Mesothelial cell of epicardium (in vitro differentiated cells): ENCODE measurements around the gene UNC93B1. TPM values are rescaled to one million over a fixed set of nuclear protein-coding genes. Genes with fewer than 3 reads are reported as not detected.

ENCODE experiments used
- DNase-seq, 2 experiments: peaks; one replicate each; pipeline ENCODE4 v3.0.0; 2021; ENCODE audit warnings: low spot score in 2 of 2; ENCODE audit not compliant: unreplicated experiment in 2 of 2
- H3K27ac Mint-ChIP-seq: 2 replicates; pipeline ENCODE4 v1.8.0; 2021; ENCODE audit warnings: mixed read lengths
- H3K27me3 Mint-ChIP-seq: 2 replicates; pipeline ENCODE4 v1.8.0; 2021; ENCODE audit warnings: low read depth, mixed read lengths
- H3K36me3 Mint-ChIP-seq: 2 replicates; pipeline ENCODE4 v1.8.0; 2021; ENCODE audit warnings: mixed read lengths
- H3K4me1 Mint-ChIP-seq: 2 replicates; pipeline ENCODE4 v1.8.0; 2021; ENCODE audit warnings: mixed read lengths
- H3K4me3 Mint-ChIP-seq: 2 replicates; pipeline ENCODE4 v1.8.0; 2021; ENCODE audit warnings: mild to moderate bottlenecking, moderate library complexity, mixed read lengths
- H3K9me3 Mint-ChIP-seq: 2 replicates; pipeline ENCODE4 v1.8.0; 2021; ENCODE audit warnings: mixed read lengths
- total RNA-seq: library from RNA; stranded (reverse); gene quantifications from 3 replicates; pipeline ENCODE4 v1.2.1, GENCODE V29; 2021
- TF ChIP-seq, protein P1 (sequence below): fragments of 200-600 bp; sonication (generic); IDR thresholded peaks from one replicate; pipeline ENCODE4 v1.5.0; 2021; ENCODE audit warnings: antibody characterized with exemption; ENCODE audit not compliant: unreplicated experiment

Gene UNC93B1
- total RNA-seq, 1 donor from 2014 or later, result 19.0 TPM

DNA sequence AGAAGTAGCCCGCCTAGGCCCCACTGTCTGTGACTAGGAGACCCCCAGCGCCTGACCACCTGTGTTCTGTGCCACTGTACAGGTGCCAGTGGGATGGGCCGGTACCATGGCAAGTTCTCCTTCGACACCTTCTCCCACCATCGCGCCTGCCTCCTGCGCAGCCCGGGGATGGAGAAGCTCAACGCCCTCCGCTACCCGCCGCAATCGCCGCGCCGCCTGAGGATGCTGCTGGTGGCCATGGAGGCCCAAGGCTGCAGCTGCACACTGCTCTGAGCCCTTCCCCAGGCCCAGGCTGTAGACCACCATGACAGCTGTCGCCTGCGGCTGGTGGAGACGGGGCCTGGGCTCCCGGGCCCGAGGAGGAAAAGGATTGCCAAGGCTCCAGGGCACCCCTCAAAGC lies 23.8 kb upstream of the UNC93B1 start:
- TF ChIP-seq, protein P1, sequence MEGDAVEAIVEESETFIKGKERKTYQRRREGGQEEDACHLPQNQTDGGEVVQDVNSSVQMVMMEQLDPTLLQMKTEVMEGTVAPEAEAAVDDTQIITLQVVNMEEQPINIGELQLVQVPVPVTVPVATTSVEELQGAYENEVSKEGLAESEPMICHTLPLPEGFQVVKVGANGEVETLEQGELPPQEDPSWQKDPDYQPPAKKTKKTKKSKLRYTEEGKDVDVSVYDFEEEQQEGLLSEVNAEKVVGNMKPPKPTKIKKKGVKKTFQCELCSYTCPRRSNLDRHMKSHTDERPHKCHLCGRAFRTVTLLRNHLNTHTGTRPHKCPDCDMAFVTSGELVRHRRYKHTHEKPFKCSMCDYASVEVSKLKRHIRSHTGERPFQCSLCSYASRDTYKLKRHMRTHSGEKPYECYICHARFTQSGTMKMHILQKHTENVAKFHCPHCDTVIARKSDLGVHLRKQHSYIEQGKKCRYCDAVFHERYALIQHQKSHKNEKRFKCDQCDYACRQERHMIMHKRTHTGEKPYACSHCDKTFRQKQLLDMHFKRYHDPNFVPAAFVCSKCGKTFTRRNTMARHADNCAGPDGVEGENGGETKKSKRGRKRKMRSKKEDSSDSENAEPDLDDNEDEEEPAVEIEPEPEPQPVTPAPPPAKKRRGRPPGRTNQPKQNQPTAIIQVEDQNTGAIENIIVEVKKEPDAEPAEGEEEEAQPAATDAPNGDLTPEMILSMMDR, result no peak
- Mint-ChIP-seq H3K27me3 (no peaks in the 10 kb centered on the region), H3K4me1 (peaks cover 26% of the 10 kb centered on the region), H3K36me3 (peaks cover 25% of the 10 kb centered on the region), H3K4me3 (no peak overlapping the region), H3K27ac (no peak overlapping the region), H3K9me3 (peaks cover 18% of the 10 kb centered on the region)
- no peak for DNase-seq

DNA sequence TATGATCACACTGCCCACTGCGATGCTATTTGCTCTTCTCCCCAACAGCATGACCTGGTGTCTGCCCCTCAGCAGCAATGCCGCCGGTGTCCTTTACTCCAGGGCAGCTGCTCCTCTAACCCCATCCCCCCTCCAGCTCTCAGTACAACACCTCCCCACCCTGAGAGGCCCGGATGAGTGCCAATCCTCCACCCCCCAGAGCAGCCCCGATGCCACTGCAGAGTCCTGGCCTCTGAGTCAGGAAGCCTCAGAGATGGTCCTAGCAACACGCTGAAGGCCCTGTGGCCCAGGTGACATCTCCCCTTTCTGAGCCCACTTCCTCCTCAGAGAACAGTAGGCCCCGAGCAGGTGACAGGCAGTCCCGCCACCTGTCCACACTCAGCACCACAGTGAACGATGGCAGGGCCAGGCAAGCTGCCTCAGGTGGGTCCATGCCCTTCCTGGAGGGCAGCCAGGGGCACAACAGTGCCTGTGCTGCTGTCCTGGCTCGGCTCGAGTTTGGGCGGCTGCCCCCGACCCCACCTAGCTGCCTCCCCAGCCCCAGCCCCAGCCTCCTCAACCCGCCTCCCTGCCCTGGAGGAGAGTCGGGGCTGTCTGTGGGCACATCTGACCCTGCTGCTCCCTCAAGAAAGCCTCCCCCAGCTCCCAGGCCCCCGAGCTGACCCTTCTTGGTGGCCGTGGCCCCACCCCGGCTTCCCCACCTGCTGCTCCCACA lies 22.7 kb upstream of the UNC93B1 start:
- no peak overlapping the region for H3K27ac Mint-ChIP-seq
- TF ChIP-seq, protein P1, result no peak
- no peak overlapping the region for H3K4me3 Mint-ChIP-seq
- H3K9me3 Mint-ChIP-seq, result peaks cover 18% of the 10 kb centered on the region
- H3K4me1 Mint-ChIP-seq, result peaks cover 23% of the 10 kb centered on the region
- no peaks in the 10 kb centered on the region for H3K27me3 Mint-ChIP-seq
- no peak for DNase-seq
- H3K36me3 Mint-ChIP-seq, result peaks cover 25% of the 10 kb centered on the region

DNA sequence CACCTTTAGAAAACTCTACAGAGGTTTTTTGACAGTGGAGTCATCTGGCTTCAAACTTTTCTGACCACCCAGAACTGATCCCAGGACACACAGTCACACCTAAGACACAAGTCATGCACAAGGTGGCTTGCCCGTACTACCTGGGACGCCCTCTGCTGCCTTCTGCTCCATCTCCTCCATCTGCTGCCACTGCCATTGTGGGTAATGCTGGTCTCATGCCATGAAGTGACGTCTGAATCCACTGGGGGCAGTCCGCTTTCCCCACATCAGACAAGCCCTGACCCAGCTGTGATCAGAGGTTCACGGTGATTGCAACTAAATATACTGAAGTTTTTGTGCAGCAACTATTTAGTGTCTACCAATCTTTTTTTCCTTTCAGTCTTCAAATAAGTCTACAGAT lies 21.1 kb upstream of the UNC93B1 start:
- H3K36me3 Mint-ChIP-seq, result peaks cover 25% of the 10 kb centered on the region
- H3K4me3 Mint-ChIP-seq, result no peak overlapping the region
- H3K27ac Mint-ChIP-seq, result no peak overlapping the region
- DNase-seq, result no peak
- H3K9me3 Mint-ChIP-seq, result peaks cover 18% of the 10 kb centered on the region
- TF ChIP-seq, protein P1, result no peak
- H3K27me3 Mint-ChIP-seq, result no peaks in the 10 kb centered on the region
- peaks cover 24% of the 10 kb centered on the region for H3K4me1 Mint-ChIP-seq

DNA sequence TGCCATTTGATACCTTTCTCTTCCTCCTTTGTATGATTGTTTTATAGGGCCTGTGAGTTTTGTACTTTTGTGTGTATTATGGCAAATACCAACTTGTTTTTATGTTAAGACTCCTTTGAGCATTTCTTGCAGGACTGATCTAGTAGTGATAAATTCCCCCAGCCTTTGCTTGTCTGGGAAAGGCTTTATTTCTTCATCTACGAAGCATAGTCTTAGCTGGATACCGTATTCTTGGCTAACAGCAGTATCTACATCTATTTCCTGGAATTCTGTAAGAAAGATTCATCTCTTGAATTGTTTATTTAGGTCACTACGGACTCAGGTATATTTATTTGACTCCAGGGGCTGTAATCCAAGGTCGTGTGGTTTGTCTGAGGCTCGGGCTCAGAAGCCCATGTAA lies 20.6 kb upstream of the UNC93B1 start:
- no peak overlapping the region for H3K4me3 Mint-ChIP-seq
- no peak overlapping the region for H3K27ac Mint-ChIP-seq
- TF ChIP-seq, protein P1, result no peak
- H3K4me1 Mint-ChIP-seq, result peaks cover 20% of the 10 kb centered on the region
- H3K36me3 Mint-ChIP-seq, result peaks cover 25% of the 10 kb centered on the region
- H3K9me3 Mint-ChIP-seq, result peaks cover 18% of the 10 kb centered on the region
- no peaks in the 10 kb centered on the region for H3K27me3 Mint-ChIP-seq
- DNase-seq, result no peak

DNA sequence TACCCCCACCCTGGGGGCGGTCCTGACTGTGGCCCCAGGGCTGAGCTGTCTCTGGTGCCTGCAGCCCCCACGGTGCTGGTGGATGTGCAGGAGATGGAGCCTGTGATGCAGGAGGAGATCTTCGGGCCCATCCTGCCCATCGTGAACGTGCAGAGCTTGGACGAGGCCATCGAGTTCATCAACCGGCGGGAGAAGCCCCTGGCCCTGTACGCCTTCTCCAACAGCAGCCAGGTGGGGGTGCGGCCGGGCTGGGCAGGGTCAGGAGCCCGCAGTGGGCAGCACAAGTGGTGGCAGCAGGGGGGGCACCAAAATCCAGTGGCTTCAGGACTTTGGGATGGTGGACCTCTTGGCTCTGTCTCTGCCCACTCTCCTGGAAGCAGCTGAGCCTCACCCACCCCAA lies 18.6 kb upstream of the UNC93B1 start:
- peaks cover 25% of the 10 kb centered on the region for H3K36me3 Mint-ChIP-seq
- no peaks in the 10 kb centered on the region for H3K27me3 Mint-ChIP-seq

More for the DNA sequence above, 18.6 kb upstream of the UNC93B1 start:
- no peak for DNase-seq
- Mint-ChIP-seq H3K4me1 (peaks cover 13% of the 10 kb centered on the region), H3K9me3 (peaks cover 18% of the 10 kb centered on the region), H3K27ac (no peak overlapping the region), H3K4me3 (no peak overlapping the region)
- TF ChIP-seq, protein P1, result no peak
